HCT116 (cell line): ENCODE data around the gene STK39. TPM values are rescaled to one million over a fixed set of nuclear protein-coding genes. Genes with fewer than 3 reads are reported as not detected.

Experiments
- ATAC-seq: fragments of 200-7000 bp; cut with Tn5 transposase; 2 replicates; pipeline ENCODE4 v1.9.1; 2020; ENCODE audit warnings: mild to moderate bottlenecking, moderate library complexity
- BruUV-seq: library from RNA; stranded (reverse); fragments of 400-500 nt; replicated peaks from 2 replicates; lab custom pipeline; 2021; lab: Mats Ljungman, UMichigan
- CTCF ChIA-PET: fragments of 300-600 bp; sonication (Branson Sonifier 250); formaldehyde crosslinking; loops from one replicate; lab custom pipeline; 2021; ENCODE audit warnings: antibody characterized with exemption; lab: Charles Lee
- POLR2A ChIA-PET: fragments of 300-600, 350-600 bp; sonication (Branson Sonifier 250); formaldehyde crosslinking; loops from one replicate; lab custom pipeline; 2021; ENCODE audit warnings: antibody characterized with exemption; lab: Charles Lee
- RAD21 ChIA-PET, 2 experiments: fragments of 300-600 bp; sonication (Branson Sonifier 250); formaldehyde crosslinking; loops; one replicate each; lab custom pipeline; 2023; ENCODE audit warnings: low total read pairs in 2 of 2; ENCODE audit not compliant: uncharacterized antibody in 2 of 2, unreplicated experiment in 2 of 2, low non-redundant PET in 1 of 2; lab: Charles Lee
- DNase-seq: peaks from one replicate; pipeline ENCODE4 v3.0.0-alpha.2; 2010; ENCODE audit warnings: low read depth, low spot score
- H2AFZ ChIP-seq: fragments of 200-600 bp; shearing (Covaris generic), sonication (generic); 2 replicates; pipeline ENCODE4 v1.6.1; 2017; ENCODE audit warnings: low read depth, mixed run types, mixed read lengths, antibody characterized with exemption, low read length; ENCODE audit not compliant: poor library complexity, severe bottlenecking
- H3K27ac ChIP-seq: 2 replicates; pipeline ENCODE4 v1.5.1; 2012; ENCODE audit warnings: low read depth, low read length
- H3K27me3 ChIP-seq: fragments of 200-600 bp; sonication (generic); 2 replicates; pipeline ENCODE4 v1.6.1; 2016; ENCODE audit warnings: mixed run types, low read length, mixed read lengths; ENCODE audit not compliant: insufficient read depth
- H3K36me3 ChIP-seq, 2 experiments: fragments of 200-500 bp in 1 of 2; fragments of 200-600 bp in 1 of 2; sonication (Bioruptor generic) in 1 of 2; sonication (generic) in 1 of 2; 2 replicates each; pipeline versions ENCODE4 v1.5.1 to v1.6.1; 2014 to 2016; ENCODE audit warnings: low read length in 2 of 2, inconsistent platforms in 1 of 2, mixed read lengths in 1 of 2, mixed run types in 1 of 2; ENCODE audit not compliant: insufficient read depth in 2 of 2, control insufficient read depth in 1 of 2
- H3K4me1 ChIP-seq, 2 experiments: fragments of 200-600 bp in 1 of 2; sonication (generic) in 1 of 2; 2 replicates each; pipeline versions ENCODE4 v1.5.1 to v1.6.1; 2012 to 2017; ENCODE audit warnings: low read length in 2 of 2, inconsistent platforms in 1 of 2, mild to moderate bottlenecking in 1 of 2, mixed read lengths in 1 of 2, mixed run types in 1 of 2, moderate library complexity in 1 of 2; ENCODE audit not compliant: insufficient read depth in 2 of 2, control insufficient read depth in 1 of 2
- H3K4me2 ChIP-seq: fragments of 200-600 bp; sonication (generic); 2 replicates; pipeline ENCODE4 v1.6.1; 2017; ENCODE audit warnings: mixed run types, low read length, mixed read lengths
- H3K4me3 ChIP-seq, 2 experiments: fragments of 200-600 bp in 1 of 2; sonication (generic) in 1 of 2; replicated peaks in 1 of 2; 2 replicates each; pipeline ENCODE4 v1.5.1; 2011 to 2016; ENCODE audit warnings: low read length in 2 of 2, control low read depth in 1 of 2, low read depth in 1 of 2, mild to moderate bottlenecking in 1 of 2, mixed read lengths in 1 of 2, mixed run types in 1 of 2
- H3K79me2 ChIP-seq: fragments of 200-600 bp; sonication (generic); 2 replicates; pipeline ENCODE4 v1.6.1; 2017; ENCODE audit warnings: mild to moderate bottlenecking, mixed run types, low read length, moderate library complexity, mixed read lengths; ENCODE audit not compliant: insufficient read depth
- H3K9ac ChIP-seq: fragments of 200-600 bp; sonication (generic); 2 replicates; pipeline ENCODE4 v1.6.1; 2016; ENCODE audit warnings: low read length, mixed read lengths
- H3K9me2 ChIP-seq: fragments of 200-600 bp; sonication (generic), shearing (Covaris generic); 2 replicates; pipeline ENCODE4 v1.6.1; 2017; ENCODE audit warnings: mixed run types, mild to moderate bottlenecking, moderate library complexity; ENCODE audit not compliant: insufficient read depth
- H3K9me3 ChIP-seq, 2 experiments: fragments of 200-500 bp in 1 of 2; fragments of 200-600 bp in 1 of 2; sonication (Bioruptor generic) in 1 of 2; sonication (generic) in 1 of 2; 2 replicates each; pipeline ENCODE4 v1.6.1; 2014 to 2017; ENCODE audit warnings: low read length in 2 of 2, mixed read lengths in 2 of 2, inconsistent platforms in 1 of 2, low read depth in 1 of 2, mild to moderate bottlenecking in 1 of 2, mixed run types in 1 of 2, moderate library complexity in 1 of 2; ENCODE audit not compliant: control insufficient read depth in 1 of 2, insufficient read depth in 1 of 2
- H4K20me1 ChIP-seq: fragments of 200-600 bp; sonication (generic), shearing (Covaris generic); 2 replicates; pipeline ENCODE4 v1.6.1; 2017; ENCODE audit warnings: mixed run types, mild to moderate bottlenecking, moderate library complexity; ENCODE audit not compliant: insufficient read depth
- CBX3 ChIP-seq: IDR thresholded peaks from 2 replicates; pipeline ENCODE4 v1.6.1; 2012; ENCODE audit warnings: low read depth
- CEBPB ChIP-seq: IDR thresholded peaks from 2 replicates; pipeline ENCODE4 v1.6.1; 2012; ENCODE audit warnings: low read depth
- ELF1 ChIP-seq: IDR thresholded peaks from 2 replicates; pipeline ENCODE4 v1.6.1; 2012; ENCODE audit warnings: low read depth, borderline replicate concordance
- EZH2 ChIP-seq: fragments of 200-600 bp; sonication (generic); IDR thresholded peaks from 2 replicates; pipeline ENCODE4 v1.6.1; 2017; ENCODE audit warnings: antibody characterized with exemption, mixed run types
- EZH2phosphoT487 ChIP-seq: fragments of 200-600 bp; IDR thresholded peaks from 2 replicates; pipeline ENCODE4 v1.6.1; 2018; ENCODE audit warnings: antibody characterized with exemption, borderline replicate concordance
- FOSL1 ChIP-seq: IDR thresholded peaks from 2 replicates; pipeline ENCODE4 v1.6.1; 2012; ENCODE audit warnings: low read depth
- JUND ChIP-seq: IDR thresholded peaks from 2 replicates; pipeline ENCODE4 v1.6.1; 2012
- POLR2A ChIP-seq: IDR thresholded peaks from 2 replicates; pipeline ENCODE4 v1.7.0; 2011; ENCODE audit warnings: borderline replicate concordance; ENCODE audit not compliant: insufficient read depth, insufficient read length; ENCODE audit errors: extremely low read depth
- POLR2AphosphoS5 ChIP-seq: IDR thresholded peaks from 2 replicates; pipeline ENCODE4 v1.6.1; 2011; ENCODE audit warnings: mild to moderate bottlenecking, low read depth, low read length, moderate library complexity
- RAD21 ChIP-seq: IDR thresholded peaks from 2 replicates; pipeline ENCODE4 v1.6.1; 2012; ENCODE audit warnings: low read depth, mild to moderate bottlenecking
- SIN3A ChIP-seq: IDR thresholded peaks from 2 replicates; pipeline ENCODE4 v1.6.1; 2012; ENCODE audit warnings: low read depth
- TCF7L2 ChIP-seq: IDR thresholded peaks from 2 replicates; pipeline ENCODE4 v1.7.0; 2011; ENCODE audit warnings: borderline replicate concordance, inconsistent platforms; ENCODE audit not compliant: insufficient read depth, insufficient read length; ENCODE audit errors: extremely low read depth
- ZFX ChIP-seq: fragments of 450-650 bp; IDR thresholded peaks from 2 replicates; pipeline ENCODE4 v1.6.1; 2017
- ZNF274 ChIP-seq: fragments of 200-500 bp; sonication (Bioruptor generic); IDR thresholded peaks from 2 replicates; pipeline ENCODE4 v1.6.1; 2014; ENCODE audit warnings: mild to moderate bottlenecking, low read depth, low read length, inconsistent platforms
- intact Hi-C: fragments of 100-400 bp; cut with micrococcal nuclease; formaldehyde crosslinking; loops from 2 replicates; pipeline ENCODE4 v1.10.0; 2022
- total RNA-seq: library from RNA; stranded (reverse); gene quantifications from one replicate; pipeline ENCODE4 v1.2.1, GENCODE V29; 2021; ENCODE audit not compliant: unreplicated experiment
- TF ChIP-seq, protein P1 (sequence below), 3 experiments: fragments of 200-600 bp in 1 of 3; sonication (generic) in 1 of 3; IDR thresholded peaks in 2 of 3; conservative IDR thresholded peaks in 1 of 3; 2 replicates each; pipeline ENCODE4 v1.5.1; 2012 to 2017; ENCODE audit warnings: low read depth in 2 of 3, low read length in 2 of 3, antibody characterized with exemption in 1 of 3, borderline replicate concordance in 1 of 3, control low read depth in 1 of 3, mild to moderate bottlenecking in 1 of 3, mixed read lengths in 1 of 3, mixed run types in 1 of 3, moderate library complexity in 1 of 3; ENCODE audit not compliant: insufficient read depth in 1 of 3
- TF ChIP-seq, protein P2 (sequence below): IDR thresholded peaks from 2 replicates; pipeline ENCODE4 v1.6.1; 2012

Gene STK39
- total RNA-seq, 1 experiment from 2014 or later, result 118 TPM

DNA sequence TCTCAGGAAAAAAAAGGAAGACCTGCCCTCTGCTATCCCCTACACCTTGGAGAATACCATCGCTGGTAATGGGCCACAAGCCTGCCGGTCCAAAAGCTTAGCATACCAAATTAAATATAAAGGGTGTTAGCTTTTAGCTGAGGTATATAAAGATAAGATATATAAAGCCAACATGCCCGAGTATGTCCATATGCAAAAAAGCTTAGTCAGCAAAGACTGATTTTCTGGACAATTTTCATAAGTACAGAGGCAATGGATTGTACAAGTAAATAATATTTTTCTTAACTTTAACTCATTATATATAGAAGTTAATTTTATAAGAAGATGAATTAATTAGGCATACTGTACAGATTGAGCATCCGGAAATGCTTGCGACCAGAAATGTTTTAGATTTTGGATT is 106.5 kb downstream of the STK39 start:
- DNase-seq, result no peak
- no peaks in the 10 kb centered on the region for H3K27me3 ChIP-seq
- peaks cover 4 to 25% of the 10 kb centered on the region in 2 experiments for H3K4me1 ChIP-seq
- TF ChIP-seq RAD21 (no peak), CEBPB (no peak), JUND (no peak), POLR2A (no peak), TCF7L2 (no peak), SIN3A (no peak), POLR2AphosphoS5 (no peak), FOSL1 (no peak), ZNF274 (no peak), EZH2 (no peak), ELF1 (no peak), CBX3 (no peak), ZFX (no peak), EZH2phosphoT487 (no peak)
- TF ChIP-seq, protein P1, sequence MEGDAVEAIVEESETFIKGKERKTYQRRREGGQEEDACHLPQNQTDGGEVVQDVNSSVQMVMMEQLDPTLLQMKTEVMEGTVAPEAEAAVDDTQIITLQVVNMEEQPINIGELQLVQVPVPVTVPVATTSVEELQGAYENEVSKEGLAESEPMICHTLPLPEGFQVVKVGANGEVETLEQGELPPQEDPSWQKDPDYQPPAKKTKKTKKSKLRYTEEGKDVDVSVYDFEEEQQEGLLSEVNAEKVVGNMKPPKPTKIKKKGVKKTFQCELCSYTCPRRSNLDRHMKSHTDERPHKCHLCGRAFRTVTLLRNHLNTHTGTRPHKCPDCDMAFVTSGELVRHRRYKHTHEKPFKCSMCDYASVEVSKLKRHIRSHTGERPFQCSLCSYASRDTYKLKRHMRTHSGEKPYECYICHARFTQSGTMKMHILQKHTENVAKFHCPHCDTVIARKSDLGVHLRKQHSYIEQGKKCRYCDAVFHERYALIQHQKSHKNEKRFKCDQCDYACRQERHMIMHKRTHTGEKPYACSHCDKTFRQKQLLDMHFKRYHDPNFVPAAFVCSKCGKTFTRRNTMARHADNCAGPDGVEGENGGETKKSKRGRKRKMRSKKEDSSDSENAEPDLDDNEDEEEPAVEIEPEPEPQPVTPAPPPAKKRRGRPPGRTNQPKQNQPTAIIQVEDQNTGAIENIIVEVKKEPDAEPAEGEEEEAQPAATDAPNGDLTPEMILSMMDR (IDR thresholded peaks at IDR 0.05 in 2 of 3, conservative IDR thresholded peaks at IDR 0.05 in 1 of 3; ENCODE audit: borderline replicate concordance in 1 of 3, insufficient read depth in 1 of 3, low read depth in 2 of 3, low read length in 2 of 3), result no peak
- TF ChIP-seq, protein P2, sequence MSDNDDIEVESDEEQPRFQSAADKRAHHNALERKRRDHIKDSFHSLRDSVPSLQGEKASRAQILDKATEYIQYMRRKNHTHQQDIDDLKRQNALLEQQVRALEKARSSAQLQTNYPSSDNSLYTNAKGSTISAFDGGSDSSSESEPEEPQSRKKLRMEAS, result no peak
- TF ChIP-seq, all 23 proteins: peak for 0
- Histone ChIP-seq H4K20me1 (no peaks in the 10 kb centered on the region), H3K9ac (no peak overlapping the region), H3K9me3 (no peaks in the 10 kb centered on the region), H3K79me2 (peaks cover 64% of the 10 kb centered on the region), H3K9me2 (no peaks in the 10 kb centered on the region), H3K4me2 (no peak overlapping the region), H3K36me3 (peaks cover 0 to 29% of the 10 kb centered on the region in 2 experiments; a peak in 2 of 4 replicates), H2AFZ (no peak overlapping the region), H3K27ac (no peak overlapping the region), H3K4me3 (no peak overlapping the region)
- BruUV-seq, result no TSS peak
- ChIA-PET POLR2A (no interaction called here), RAD21 (no interaction called here), CTCF (no interaction called here)
- intact Hi-C loops, result loop anchor here (10.0 kb wide), 1 partner anchor 774 kb away; no protein-coding TSS in a partner anchor
- no peak for ATAC-seq
